HCT116 (cell line): Measurements from ENCODE around the gene GJB2. TPM values are rescaled to one million over a fixed set of nuclear protein-coding genes. Genes with fewer than 3 reads are reported as not detected.

Source experiments
- ATAC-seq: fragments of 200-7000 bp; cut with Tn5 transposase; 2 replicates; pipeline ENCODE4 v1.9.1; 2020; ENCODE audit warnings: mild to moderate bottlenecking, moderate library complexity
- BruUV-seq: library from RNA; stranded (reverse); fragments of 400-500 nt; replicated peaks from 2 replicates; lab custom pipeline; 2021; lab: Mats Ljungman, UMichigan
- CTCF ChIA-PET: fragments of 300-600 bp; sonication (Branson Sonifier 250); formaldehyde crosslinking; loops from one replicate; lab custom pipeline; 2021; ENCODE audit warnings: antibody characterized with exemption; lab: Charles Lee
- POLR2A ChIA-PET: fragments of 300-600, 350-600 bp; sonication (Branson Sonifier 250); formaldehyde crosslinking; loops from one replicate; lab custom pipeline; 2021; ENCODE audit warnings: antibody characterized with exemption; lab: Charles Lee
- RAD21 ChIA-PET, 2 experiments: fragments of 300-600 bp; sonication (Branson Sonifier 250); formaldehyde crosslinking; loops; one replicate each; lab custom pipeline; 2023; ENCODE audit warnings: low total read pairs in 2 of 2; ENCODE audit not compliant: uncharacterized antibody in 2 of 2, unreplicated experiment in 2 of 2, low non-redundant PET in 1 of 2; lab: Charles Lee
- DNase-seq: peaks from one replicate; pipeline ENCODE4 v3.0.0-alpha.2; 2010; ENCODE audit warnings: low read depth, low spot score
- H2AFZ ChIP-seq: fragments of 200-600 bp; shearing (Covaris generic), sonication (generic); 2 replicates; pipeline ENCODE4 v1.6.1; 2017; ENCODE audit warnings: low read depth, mixed run types, mixed read lengths, antibody characterized with exemption, low read length; ENCODE audit not compliant: poor library complexity, severe bottlenecking
- H3K27ac ChIP-seq: 2 replicates; pipeline ENCODE4 v1.5.1; 2012; ENCODE audit warnings: low read depth, low read length
- H3K27me3 ChIP-seq: fragments of 200-600 bp; sonication (generic); 2 replicates; pipeline ENCODE4 v1.6.1; 2016; ENCODE audit warnings: mixed run types, low read length, mixed read lengths; ENCODE audit not compliant: insufficient read depth
- H3K36me3 ChIP-seq, 2 experiments: fragments of 200-500 bp in 1 of 2; fragments of 200-600 bp in 1 of 2; sonication (Bioruptor generic) in 1 of 2; sonication (generic) in 1 of 2; 2 replicates each; pipeline versions ENCODE4 v1.5.1 to v1.6.1; 2014 to 2016; ENCODE audit warnings: low read length in 2 of 2, inconsistent platforms in 1 of 2, mixed read lengths in 1 of 2, mixed run types in 1 of 2; ENCODE audit not compliant: insufficient read depth in 2 of 2, control insufficient read depth in 1 of 2
- H3K4me1 ChIP-seq, 2 experiments: fragments of 200-600 bp in 1 of 2; sonication (generic) in 1 of 2; 2 replicates each; pipeline versions ENCODE4 v1.5.1 to v1.6.1; 2012 to 2017; ENCODE audit warnings: low read length in 2 of 2, inconsistent platforms in 1 of 2, mild to moderate bottlenecking in 1 of 2, mixed read lengths in 1 of 2, mixed run types in 1 of 2, moderate library complexity in 1 of 2; ENCODE audit not compliant: insufficient read depth in 2 of 2, control insufficient read depth in 1 of 2
- H3K4me2 ChIP-seq: fragments of 200-600 bp; sonication (generic); 2 replicates; pipeline ENCODE4 v1.6.1; 2017; ENCODE audit warnings: mixed run types, low read length, mixed read lengths
- H3K4me3 ChIP-seq, 2 experiments: fragments of 200-600 bp in 1 of 2; sonication (generic) in 1 of 2; replicated peaks in 1 of 2; 2 replicates each; pipeline ENCODE4 v1.5.1; 2011 to 2016; ENCODE audit warnings: low read length in 2 of 2, control low read depth in 1 of 2, low read depth in 1 of 2, mild to moderate bottlenecking in 1 of 2, mixed read lengths in 1 of 2, mixed run types in 1 of 2
- H3K79me2 ChIP-seq: fragments of 200-600 bp; sonication (generic); 2 replicates; pipeline ENCODE4 v1.6.1; 2017; ENCODE audit warnings: mild to moderate bottlenecking, mixed run types, low read length, moderate library complexity, mixed read lengths; ENCODE audit not compliant: insufficient read depth
- H3K9ac ChIP-seq: fragments of 200-600 bp; sonication (generic); 2 replicates; pipeline ENCODE4 v1.6.1; 2016; ENCODE audit warnings: low read length, mixed read lengths
- H3K9me2 ChIP-seq: fragments of 200-600 bp; sonication (generic), shearing (Covaris generic); 2 replicates; pipeline ENCODE4 v1.6.1; 2017; ENCODE audit warnings: mixed run types, mild to moderate bottlenecking, moderate library complexity; ENCODE audit not compliant: insufficient read depth
- H3K9me3 ChIP-seq, 2 experiments: fragments of 200-500 bp in 1 of 2; fragments of 200-600 bp in 1 of 2; sonication (Bioruptor generic) in 1 of 2; sonication (generic) in 1 of 2; 2 replicates each; pipeline ENCODE4 v1.6.1; 2014 to 2017; ENCODE audit warnings: low read length in 2 of 2, mixed read lengths in 2 of 2, inconsistent platforms in 1 of 2, low read depth in 1 of 2, mild to moderate bottlenecking in 1 of 2, mixed run types in 1 of 2, moderate library complexity in 1 of 2; ENCODE audit not compliant: control insufficient read depth in 1 of 2, insufficient read depth in 1 of 2
- H4K20me1 ChIP-seq: fragments of 200-600 bp; sonication (generic), shearing (Covaris generic); 2 replicates; pipeline ENCODE4 v1.6.1; 2017; ENCODE audit warnings: mixed run types, mild to moderate bottlenecking, moderate library complexity; ENCODE audit not compliant: insufficient read depth
- CBX3 ChIP-seq: IDR thresholded peaks from 2 replicates; pipeline ENCODE4 v1.6.1; 2012; ENCODE audit warnings: low read depth
- EGR1 ChIP-seq: IDR thresholded peaks from 2 replicates; pipeline ENCODE4 v1.6.1; 2012; ENCODE audit warnings: low read depth
- ELF1 ChIP-seq: IDR thresholded peaks from 2 replicates; pipeline ENCODE4 v1.6.1; 2012; ENCODE audit warnings: low read depth, borderline replicate concordance
- EZH2phosphoT487 ChIP-seq: fragments of 200-600 bp; IDR thresholded peaks from 2 replicates; pipeline ENCODE4 v1.6.1; 2018; ENCODE audit warnings: antibody characterized with exemption, borderline replicate concordance
- FOSL1 ChIP-seq: IDR thresholded peaks from 2 replicates; pipeline ENCODE4 v1.6.1; 2012; ENCODE audit warnings: low read depth
- POLR2AphosphoS5 ChIP-seq: IDR thresholded peaks from 2 replicates; pipeline ENCODE4 v1.6.1; 2011; ENCODE audit warnings: mild to moderate bottlenecking, low read depth, low read length, moderate library complexity
- RAD21 ChIP-seq: IDR thresholded peaks from 2 replicates; pipeline ENCODE4 v1.6.1; 2012; ENCODE audit warnings: low read depth, mild to moderate bottlenecking
- SP1 ChIP-seq: IDR thresholded peaks from 2 replicates; pipeline ENCODE4 v1.6.1; 2012; ENCODE audit warnings: low read depth
- TCF7L2 ChIP-seq: IDR thresholded peaks from 2 replicates; pipeline ENCODE4 v1.7.0; 2011; ENCODE audit warnings: borderline replicate concordance, inconsistent platforms; ENCODE audit not compliant: insufficient read depth, insufficient read length; ENCODE audit errors: extremely low read depth
- intact Hi-C: fragments of 100-400 bp; cut with micrococcal nuclease; formaldehyde crosslinking; loops from 2 replicates; pipeline ENCODE4 v1.10.0; 2022
- total RNA-seq: library from RNA; stranded (reverse); gene quantifications from one replicate; pipeline ENCODE4 v1.2.1, GENCODE V29; 2021; ENCODE audit not compliant: unreplicated experiment
- TF ChIP-seq, protein P1 (sequence below), 3 experiments: fragments of 200-600 bp in 1 of 3; sonication (generic) in 1 of 3; IDR thresholded peaks in 2 of 3; conservative IDR thresholded peaks in 1 of 3; 2 replicates each; pipeline ENCODE4 v1.5.1; 2012 to 2017; ENCODE audit warnings: low read depth in 2 of 3, low read length in 2 of 3, antibody characterized with exemption in 1 of 3, borderline replicate concordance in 1 of 3, control low read depth in 1 of 3, mild to moderate bottlenecking in 1 of 3, mixed read lengths in 1 of 3, mixed run types in 1 of 3, moderate library complexity in 1 of 3; ENCODE audit not compliant: insufficient read depth in 1 of 3
- TF ChIP-seq, protein P2 (sequence below): IDR thresholded peaks from 2 replicates; pipeline ENCODE4 v1.6.1; 2012
- TF ChIP-seq, protein P3 (sequence below): IDR thresholded peaks from 2 replicates; pipeline ENCODE4 v1.6.1; 2012; ENCODE audit warnings: low read depth

The GJB2 gene
- total RNA-seq, 1 experiment from 2014 or later: 44.7 TPM

DNA sequence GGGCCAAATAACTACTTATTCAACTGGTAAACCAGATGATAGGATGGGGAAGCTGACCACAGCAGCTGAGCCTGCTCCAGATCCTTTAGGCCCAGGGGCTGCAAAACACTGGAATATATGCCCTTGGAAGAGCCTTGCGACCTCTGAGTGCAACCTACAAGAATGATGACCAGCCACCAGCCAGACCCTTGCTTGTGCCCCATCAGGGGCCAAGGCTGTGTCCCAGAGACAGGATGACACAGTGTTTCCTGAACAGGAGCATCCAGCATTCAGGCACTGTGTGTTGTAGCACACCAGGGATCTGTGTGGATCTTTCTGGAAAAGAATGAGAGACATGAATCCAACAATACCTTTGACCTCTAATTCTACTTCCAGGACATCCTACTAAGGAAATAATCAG, 46.4 kb downstream of the GJB2 start:
- no TSS peak for BruUV-seq
- no peaks in the 10 kb centered on the region for H4K20me1 ChIP-seq
- no peak overlapping the region for H3K9ac ChIP-seq
- H3K4me1 ChIP-seq: no peaks in the 10 kb centered on the region
- DNase-seq: no peak
- H3K9me3 ChIP-seq: no peaks in the 10 kb centered on the region
- H3K4me3 ChIP-seq: no peak overlapping the region
- H3K4me2 ChIP-seq: no peak overlapping the region
- H2AFZ ChIP-seq: no peak overlapping the region
- ATAC-seq: no peak
- H3K9me2 ChIP-seq: no peaks in the 10 kb centered on the region
- intact Hi-C loops: no loop called here
- ChIA-PET RAD21 (no interaction called here), POLR2A (no interaction called here), CTCF (no interaction called here)
- H3K36me3 ChIP-seq: no peaks in the 10 kb centered on the region
- H3K79me2 ChIP-seq: no peaks in the 10 kb centered on the region
- no peaks in the 10 kb centered on the region for H3K27me3 ChIP-seq
- TF ChIP-seq, protein P1, sequence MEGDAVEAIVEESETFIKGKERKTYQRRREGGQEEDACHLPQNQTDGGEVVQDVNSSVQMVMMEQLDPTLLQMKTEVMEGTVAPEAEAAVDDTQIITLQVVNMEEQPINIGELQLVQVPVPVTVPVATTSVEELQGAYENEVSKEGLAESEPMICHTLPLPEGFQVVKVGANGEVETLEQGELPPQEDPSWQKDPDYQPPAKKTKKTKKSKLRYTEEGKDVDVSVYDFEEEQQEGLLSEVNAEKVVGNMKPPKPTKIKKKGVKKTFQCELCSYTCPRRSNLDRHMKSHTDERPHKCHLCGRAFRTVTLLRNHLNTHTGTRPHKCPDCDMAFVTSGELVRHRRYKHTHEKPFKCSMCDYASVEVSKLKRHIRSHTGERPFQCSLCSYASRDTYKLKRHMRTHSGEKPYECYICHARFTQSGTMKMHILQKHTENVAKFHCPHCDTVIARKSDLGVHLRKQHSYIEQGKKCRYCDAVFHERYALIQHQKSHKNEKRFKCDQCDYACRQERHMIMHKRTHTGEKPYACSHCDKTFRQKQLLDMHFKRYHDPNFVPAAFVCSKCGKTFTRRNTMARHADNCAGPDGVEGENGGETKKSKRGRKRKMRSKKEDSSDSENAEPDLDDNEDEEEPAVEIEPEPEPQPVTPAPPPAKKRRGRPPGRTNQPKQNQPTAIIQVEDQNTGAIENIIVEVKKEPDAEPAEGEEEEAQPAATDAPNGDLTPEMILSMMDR (IDR thresholded peaks at IDR 0.05 in 2 of 3, conservative IDR thresholded peaks at IDR 0.05 in 1 of 3; ENCODE audit: borderline replicate concordance in 1 of 3, insufficient read depth in 1 of 3, low read depth in 2 of 3, low read length in 2 of 3): no peak
- TF ChIP-seq, protein P2, sequence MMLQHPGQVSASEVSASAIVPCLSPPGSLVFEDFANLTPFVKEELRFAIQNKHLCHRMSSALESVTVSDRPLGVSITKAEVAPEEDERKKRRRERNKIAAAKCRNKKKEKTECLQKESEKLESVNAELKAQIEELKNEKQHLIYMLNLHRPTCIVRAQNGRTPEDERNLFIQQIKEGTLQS: no peak
- TF ChIP-seq TCF7L2 (no peak), ELF1 (no peak), EGR1 (no peak), EZH2phosphoT487 (no peak), SP1 (no peak), RAD21 (no peak), POLR2AphosphoS5 (no peak), CBX3 (no peak), FOSL1 (no peak)
- TF ChIP-seq, protein P3, sequence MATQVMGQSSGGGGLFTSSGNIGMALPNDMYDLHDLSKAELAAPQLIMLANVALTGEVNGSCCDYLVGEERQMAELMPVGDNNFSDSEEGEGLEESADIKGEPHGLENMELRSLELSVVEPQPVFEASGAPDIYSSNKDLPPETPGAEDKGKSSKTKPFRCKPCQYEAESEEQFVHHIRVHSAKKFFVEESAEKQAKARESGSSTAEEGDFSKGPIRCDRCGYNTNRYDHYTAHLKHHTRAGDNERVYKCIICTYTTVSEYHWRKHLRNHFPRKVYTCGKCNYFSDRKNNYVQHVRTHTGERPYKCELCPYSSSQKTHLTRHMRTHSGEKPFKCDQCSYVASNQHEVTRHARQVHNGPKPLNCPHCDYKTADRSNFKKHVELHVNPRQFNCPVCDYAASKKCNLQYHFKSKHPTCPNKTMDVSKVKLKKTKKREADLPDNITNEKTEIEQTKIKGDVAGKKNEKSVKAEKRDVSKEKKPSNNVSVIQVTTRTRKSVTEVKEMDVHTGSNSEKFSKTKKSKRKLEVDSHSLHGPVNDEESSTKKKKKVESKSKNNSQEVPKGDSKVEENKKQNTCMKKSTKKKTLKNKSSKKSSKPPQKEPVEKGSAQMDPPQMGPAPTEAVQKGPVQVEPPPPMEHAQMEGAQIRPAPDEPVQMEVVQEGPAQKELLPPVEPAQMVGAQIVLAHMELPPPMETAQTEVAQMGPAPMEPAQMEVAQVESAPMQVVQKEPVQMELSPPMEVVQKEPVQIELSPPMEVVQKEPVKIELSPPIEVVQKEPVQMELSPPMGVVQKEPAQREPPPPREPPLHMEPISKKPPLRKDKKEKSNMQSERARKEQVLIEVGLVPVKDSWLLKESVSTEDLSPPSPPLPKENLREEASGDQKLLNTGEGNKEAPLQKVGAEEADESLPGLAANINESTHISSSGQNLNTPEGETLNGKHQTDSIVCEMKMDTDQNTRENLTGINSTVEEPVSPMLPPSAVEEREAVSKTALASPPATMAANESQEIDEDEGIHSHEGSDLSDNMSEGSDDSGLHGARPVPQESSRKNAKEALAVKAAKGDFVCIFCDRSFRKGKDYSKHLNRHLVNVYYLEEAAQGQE: no peak
- no peak overlapping the region for H3K27ac ChIP-seq
